MM.1S (cell line): ENCODE measurements around the gene ADAM30.

Source experiments
- EZH2 ChIP-seq: fragments of 300-600 bp; sonication (generic); optimal IDR thresholded peaks from 2 replicates; pipeline ENCODE3; 2017; ENCODE audit warnings: low read depth, mild to moderate bottlenecking, antibody characterized with exemption, low read length, mixed read lengths
- TF ChIP-seq, protein P1 (sequence below): fragments of 300-600 bp; sonication (generic); IDR thresholded peaks from 2 replicates; pipeline ENCODE4 v1.5.1; 2016; ENCODE audit warnings: antibody characterized with exemption, low read length, mixed read lengths

DNA sequence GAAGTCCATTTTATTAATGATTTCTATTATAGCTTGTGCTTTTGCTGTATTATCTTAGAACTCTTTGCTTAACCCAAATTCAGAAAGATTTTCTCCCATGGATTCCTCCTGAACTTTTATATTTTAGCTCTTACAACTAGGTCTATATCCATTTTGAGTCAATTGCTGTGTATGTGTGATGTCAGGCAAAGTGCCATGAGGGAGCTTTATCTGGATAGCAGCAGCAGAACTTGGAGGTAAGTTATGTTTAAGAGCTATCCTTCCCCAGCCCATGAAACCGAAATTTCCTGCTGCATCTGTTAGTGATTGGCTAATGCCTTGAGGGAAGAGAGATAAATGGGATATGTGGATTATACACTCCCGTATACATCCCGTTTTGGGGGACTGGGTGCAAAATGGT, 29.9 kb downstream of the ADAM30 start:
- TF ChIP-seq, protein P1, sequence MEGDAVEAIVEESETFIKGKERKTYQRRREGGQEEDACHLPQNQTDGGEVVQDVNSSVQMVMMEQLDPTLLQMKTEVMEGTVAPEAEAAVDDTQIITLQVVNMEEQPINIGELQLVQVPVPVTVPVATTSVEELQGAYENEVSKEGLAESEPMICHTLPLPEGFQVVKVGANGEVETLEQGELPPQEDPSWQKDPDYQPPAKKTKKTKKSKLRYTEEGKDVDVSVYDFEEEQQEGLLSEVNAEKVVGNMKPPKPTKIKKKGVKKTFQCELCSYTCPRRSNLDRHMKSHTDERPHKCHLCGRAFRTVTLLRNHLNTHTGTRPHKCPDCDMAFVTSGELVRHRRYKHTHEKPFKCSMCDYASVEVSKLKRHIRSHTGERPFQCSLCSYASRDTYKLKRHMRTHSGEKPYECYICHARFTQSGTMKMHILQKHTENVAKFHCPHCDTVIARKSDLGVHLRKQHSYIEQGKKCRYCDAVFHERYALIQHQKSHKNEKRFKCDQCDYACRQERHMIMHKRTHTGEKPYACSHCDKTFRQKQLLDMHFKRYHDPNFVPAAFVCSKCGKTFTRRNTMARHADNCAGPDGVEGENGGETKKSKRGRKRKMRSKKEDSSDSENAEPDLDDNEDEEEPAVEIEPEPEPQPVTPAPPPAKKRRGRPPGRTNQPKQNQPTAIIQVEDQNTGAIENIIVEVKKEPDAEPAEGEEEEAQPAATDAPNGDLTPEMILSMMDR: no peak
- no peak for TF ChIP-seq EZH2
